Measurements from ENCODE around the gene LGI4.

LGI4 gene

GRCh38 chr19:35161434-35161743 lies 26.5 kb upstream of the LGI4 start:
- no peak for DNase-seq (ENCODE audit: low read depth)
- no peak for TF ChIP-seq CTCF (IDR thresholded peaks at IDR 0.05; ENCODE audit: low read depth, low read length, missing control alignments)
- in situ Hi-C loops (cut with HindIII; ENCODE audit: low sequenced_read_pairs): no loop called here
- no peak overlapping the region for H3K4me3 ChIP-seq (ENCODE audit: low read depth, low read length)

GRCh38 chr19:35160629-35161433 lies 26.0 kb upstream of the LGI4 start:
- DNase-seq (ENCODE audit: low read depth): no peak
- TF ChIP-seq CTCF (IDR thresholded peaks at IDR 0.05; ENCODE audit: low read depth, low read length, missing control alignments): no peak
- in situ Hi-C loops (cut with HindIII; ENCODE audit: low sequenced_read_pairs): no loop called here
- H3K4me3 ChIP-seq (ENCODE audit: low read depth, low read length): no peak overlapping the region

- no peak overlapping the region for H3K4me3 ChIP-seq (ENCODE audit: low read depth, low read length)
- no peak for TF ChIP-seq CTCF (IDR thresholded peaks at IDR 0.05; ENCODE audit: low read depth, low read length, missing control alignments)
- DNase-seq (ENCODE audit: low read depth): no peak
- in situ Hi-C loops (cut with HindIII; ENCODE audit: low sequenced_read_pairs): no loop called here
Measured at GRCh38 chr19:35159606-35160005, 24.7 kb upstream of the LGI4 start.

- TF ChIP-seq CTCF (IDR thresholded peaks at IDR 0.05; ENCODE audit: low read depth, low read length, missing control alignments): no peak
- DNase-seq (ENCODE audit: low read depth): no peak
- in situ Hi-C loops (cut with HindIII; ENCODE audit: low sequenced_read_pairs): no loop called here
- H3K4me3 ChIP-seq (ENCODE audit: low read depth, low read length): no peak overlapping the region
Measured at GRCh38 chr19:35157431-35157830, 22.6 kb upstream of the LGI4 start.

- no peak for DNase-seq (ENCODE audit: low read depth)
- H3K4me3 ChIP-seq (ENCODE audit: low read depth, low read length): no peak overlapping the region
- no peak for TF ChIP-seq CTCF (IDR thresholded peaks at IDR 0.05; ENCODE audit: low read depth, low read length, missing control alignments)
- in situ Hi-C loops (cut with HindIII; ENCODE audit: low sequenced_read_pairs): no loop called here
Measured at GRCh38 chr19:35156673-35157014, 21.8 kb upstream of the LGI4 start.

GRCh38 chr19:35155981-35156672 lies 21.3 kb upstream of the LGI4 start:
- no peak overlapping the region for H3K4me3 ChIP-seq (ENCODE audit: low read depth, low read length)
- DNase-seq (ENCODE audit: low read depth): no peak
- TF ChIP-seq CTCF (IDR thresholded peaks at IDR 0.05; ENCODE audit: low read depth, low read length, missing control alignments): no peak
- in situ Hi-C loops (cut with HindIII; ENCODE audit: low sequenced_read_pairs): no loop called here

Measured in astrocyte of the cerebellum (primary cell).